Measurements from ENCODE around the gene RUVBL1. TPM values are rescaled to one million over a fixed set of nuclear protein-coding genes. Genes with fewer than 3 reads are reported as not detected.
A peak's percentile ranks its signal among the peaks of the same experiment; 100 is the strongest.

The RUVBL1 gene
- total and polyA plus RNA-seq, 8 donors = 3.7 to 13.3 (median 10.0) TPM

DNA sequence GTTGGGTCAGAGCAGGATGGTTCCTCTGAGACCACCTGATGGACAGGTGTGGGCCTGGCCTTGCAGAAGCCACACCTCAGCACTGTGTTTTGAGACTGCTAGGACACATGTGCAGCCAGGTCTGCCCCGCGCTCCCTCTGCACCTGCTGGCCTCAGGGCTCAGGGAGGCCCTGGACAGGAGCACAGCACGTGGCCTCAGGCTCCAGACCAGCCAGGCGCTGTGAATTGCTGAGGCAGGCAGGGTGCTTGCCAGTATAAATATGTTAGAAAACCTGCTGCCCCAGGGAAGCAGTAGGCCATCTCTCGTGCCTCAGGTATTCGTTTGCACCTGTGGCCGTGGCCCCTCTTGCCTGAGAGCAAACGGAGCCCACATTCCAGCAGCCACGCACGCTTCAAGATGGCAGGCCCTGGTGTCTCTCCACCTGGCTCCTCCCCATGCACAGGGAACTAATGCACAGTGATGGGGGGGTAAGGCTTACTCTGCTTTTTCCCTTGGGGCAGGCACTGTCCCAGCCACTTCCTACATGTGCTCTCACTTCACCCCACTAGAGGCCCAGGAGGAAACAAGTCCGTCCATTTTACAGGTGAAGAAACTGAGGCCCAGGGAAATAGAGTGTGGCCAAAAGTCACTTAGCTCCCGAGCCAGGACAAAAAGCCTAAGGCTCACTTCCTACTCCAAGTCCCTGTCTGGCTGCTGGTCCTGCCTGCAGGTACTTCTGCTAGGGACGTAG lies 51.0 kb downstream of the RUVBL1 start:
- FAIRE-seq = no peak
- peak; percentile 8 to 54 (median 33) for ATAC-seq
- 42 to 55% methylated on average over 13 of the region's 13 CpGs for WGBS, 2 donors
- Histone ChIP-seq H3K27ac (no peak overlapping the region), H3K9me3 (no peaks in the 10 kb centered on the region), H3K4me1 (peaks cover 3 to 8% (median 7%) of the 10 kb centered on the region in 3 donors), H3K36me3 (peaks cover 0 to 34% (median 21%) of the 10 kb centered on the region in 3 donors), H3K27me3 (no peaks in the 10 kb centered on the region), H3K4me3 (no peak overlapping the region)
- TF ChIP-seq, protein P1, sequence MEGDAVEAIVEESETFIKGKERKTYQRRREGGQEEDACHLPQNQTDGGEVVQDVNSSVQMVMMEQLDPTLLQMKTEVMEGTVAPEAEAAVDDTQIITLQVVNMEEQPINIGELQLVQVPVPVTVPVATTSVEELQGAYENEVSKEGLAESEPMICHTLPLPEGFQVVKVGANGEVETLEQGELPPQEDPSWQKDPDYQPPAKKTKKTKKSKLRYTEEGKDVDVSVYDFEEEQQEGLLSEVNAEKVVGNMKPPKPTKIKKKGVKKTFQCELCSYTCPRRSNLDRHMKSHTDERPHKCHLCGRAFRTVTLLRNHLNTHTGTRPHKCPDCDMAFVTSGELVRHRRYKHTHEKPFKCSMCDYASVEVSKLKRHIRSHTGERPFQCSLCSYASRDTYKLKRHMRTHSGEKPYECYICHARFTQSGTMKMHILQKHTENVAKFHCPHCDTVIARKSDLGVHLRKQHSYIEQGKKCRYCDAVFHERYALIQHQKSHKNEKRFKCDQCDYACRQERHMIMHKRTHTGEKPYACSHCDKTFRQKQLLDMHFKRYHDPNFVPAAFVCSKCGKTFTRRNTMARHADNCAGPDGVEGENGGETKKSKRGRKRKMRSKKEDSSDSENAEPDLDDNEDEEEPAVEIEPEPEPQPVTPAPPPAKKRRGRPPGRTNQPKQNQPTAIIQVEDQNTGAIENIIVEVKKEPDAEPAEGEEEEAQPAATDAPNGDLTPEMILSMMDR (IDR thresholded peaks at IDR 0.05) = no peak
- intact Hi-C loops (cut with DNase I) = no loop called here
- peak in 4 of 6 donors; percentile 60 to 87 (median 72) for DNase-seq

DNA sequence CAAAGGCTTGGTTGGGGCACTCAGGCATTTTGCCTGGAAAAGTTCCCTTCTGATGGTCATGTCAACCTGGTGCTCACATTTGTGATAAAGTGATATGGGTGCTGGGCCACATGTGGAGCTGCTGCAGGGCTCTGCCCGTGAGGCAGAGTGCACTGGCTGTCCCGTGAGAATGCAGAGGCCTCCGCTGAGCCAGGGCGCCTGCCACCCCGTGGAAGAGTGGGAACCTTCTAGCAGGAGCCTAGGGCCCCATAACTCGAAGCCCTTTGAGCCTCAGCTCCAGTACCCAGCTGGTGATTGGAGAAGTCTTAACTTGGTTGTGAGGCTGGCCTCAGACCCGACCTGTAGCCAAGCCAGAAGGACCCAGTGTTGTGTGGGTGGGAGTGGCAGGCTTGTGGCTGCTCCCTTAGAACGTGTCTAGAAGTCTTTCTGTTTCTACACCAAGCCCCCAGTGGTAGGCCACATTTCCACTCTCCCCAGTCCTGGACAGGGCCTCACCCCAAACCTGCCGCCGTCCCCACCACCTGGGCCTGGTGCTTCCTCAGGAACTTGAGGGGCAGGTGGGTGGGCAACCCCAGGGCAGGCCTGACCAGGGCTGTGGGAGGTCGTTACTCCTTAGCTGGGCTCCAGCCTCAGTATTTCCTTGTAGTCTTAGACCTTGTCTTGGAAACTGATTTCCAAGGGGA lies 51.7 kb downstream of the RUVBL1 start:
- H3K27me3 ChIP-seq = no peaks in the 10 kb centered on the region
- WGBS, 2 donors = 69 to 73% methylated on average over 11 of the region's 11 CpGs
- ATAC-seq (no peak), DNase-seq (no peak), FAIRE-seq (no peak)
- TF ChIP-seq, protein P1 (IDR thresholded peaks at IDR 0.05) = no peak
- H3K36me3 ChIP-seq = peaks cover 5 to 41% (median 27%) of the 10 kb centered on the region in 3 donors
- H3K4me1 ChIP-seq = peaks cover 3 to 8% (median 7%) of the 10 kb centered on the region in 3 donors
- intact Hi-C loops (cut with DNase I) = no loop called here
- no peaks in the 10 kb centered on the region for H3K9me3 ChIP-seq
- H3K27ac ChIP-seq = no peak overlapping the region
- no peak overlapping the region for H3K4me3 ChIP-seq

DNA sequence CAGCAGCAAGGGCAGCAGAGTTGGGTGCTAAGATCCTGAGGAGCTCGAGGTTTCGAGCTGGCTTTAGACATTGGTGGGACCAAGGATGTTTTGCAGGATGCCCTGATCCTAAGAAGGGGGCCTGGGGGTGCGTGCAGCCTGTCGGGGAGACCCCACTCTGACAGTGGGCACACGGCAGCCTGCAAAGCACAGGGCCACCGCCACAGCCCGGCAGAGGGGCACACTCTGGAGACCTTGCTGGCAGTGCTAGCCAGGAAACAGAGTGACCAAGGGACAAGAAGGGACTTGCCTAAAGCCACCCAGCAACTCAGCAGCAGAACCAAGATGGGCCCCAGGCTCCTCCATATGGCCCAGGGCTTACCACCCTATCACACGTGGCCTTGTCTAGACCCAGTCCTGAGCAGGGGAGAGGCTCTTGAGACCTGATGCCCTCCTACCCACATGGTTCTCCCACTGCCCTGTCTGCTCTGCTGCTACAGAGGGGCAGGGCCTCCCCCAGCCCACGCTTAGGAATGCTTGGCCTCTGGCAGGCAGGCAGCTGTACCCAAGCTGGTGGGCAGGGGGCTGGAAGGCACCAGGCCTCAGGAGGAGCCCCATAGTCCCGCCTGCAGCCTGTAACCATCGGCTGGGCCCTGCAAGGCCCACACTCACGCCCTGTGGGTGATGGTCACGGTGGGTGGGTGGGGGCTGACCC lies 52.6 kb downstream of the RUVBL1 start:
- peaks cover 3 to 8% (median 7%) of the 10 kb centered on the region in 3 donors for H3K4me1 ChIP-seq
- 74 to 84% methylated on average over 11 to 13 of the region's 13 CpGs for WGBS, 2 donors
- no peaks in the 10 kb centered on the region for H3K27me3 ChIP-seq
- TF ChIP-seq, protein P1 (IDR thresholded peaks at IDR 0.05) = no peak
- H3K27ac ChIP-seq = no peak overlapping the region
- intact Hi-C loops (cut with DNase I) = no loop called here
- peaks cover 5 to 50% (median 34%) of the 10 kb centered on the region in 3 donors for H3K36me3 ChIP-seq
- no peaks in the 10 kb centered on the region for H3K9me3 ChIP-seq
- H3K4me3 ChIP-seq = no peak overlapping the region
- no peak for FAIRE-seq
- no peak for DNase-seq
- no peak for ATAC-seq

DNA sequence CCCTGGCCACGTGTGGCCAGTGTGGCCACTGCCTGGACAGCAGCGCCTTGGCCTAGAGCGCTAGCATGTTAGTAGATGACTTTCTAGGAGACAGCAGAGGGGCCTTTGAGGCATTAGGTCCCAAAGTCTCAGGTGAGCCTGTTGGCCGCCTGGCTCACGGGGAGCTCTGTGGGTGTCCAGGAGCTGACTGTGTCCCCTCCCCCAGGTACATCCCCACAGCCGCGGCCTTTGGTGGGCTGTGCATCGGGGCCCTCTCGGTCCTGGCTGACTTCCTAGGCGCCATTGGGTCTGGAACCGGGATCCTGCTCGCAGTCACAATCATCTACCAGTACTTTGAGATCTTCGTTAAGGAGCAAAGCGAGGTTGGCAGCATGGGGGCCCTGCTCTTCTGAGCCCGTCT lies 54.3 kb downstream of the RUVBL1 start:
- H3K4me3 ChIP-seq = no peak overlapping the region
- no peak overlapping the region for H3K27ac ChIP-seq
- H3K9me3 ChIP-seq = no peaks in the 10 kb centered on the region
- FAIRE-seq = no peak
- no peaks in the 10 kb centered on the region for H3K4me1 ChIP-seq
- intact Hi-C loops (cut with DNase I) = no loop called here
- no peak for DNase-seq
- TF ChIP-seq, protein P1 (IDR thresholded peaks at IDR 0.05) = no peak
- no peak for ATAC-seq
- no peaks in the 10 kb centered on the region for H3K27me3 ChIP-seq
- H3K36me3 ChIP-seq = peaks cover 9 to 68% (median 44%) of the 10 kb centered on the region in 3 donors
- 78 to 83% methylated on average over 15 of the region's 15 CpGs for WGBS, 2 donors

All from pancreas (tissue), 10 donors.